Left colon (tissue), 2 donors: ENCODE data around the gene PDE3B. TPM values are rescaled to one million over a fixed set of nuclear protein-coding genes. Genes with fewer than 3 reads are reported as not detected.
A peak's percentile ranks its signal among the peaks of the same experiment; 100 is the strongest.

Experiments
- ATAC-seq: fragments of 200-7000 bp; cut with Tn5 transposase; one replicate; pipeline ENCODE4 v1.9.1; 2020; ENCODE audit warnings: mild to moderate bottlenecking, moderate library complexity
- DNase-seq, 2 donors: peaks; one replicate each; pipeline ENCODE4 v3.0.0-alpha.2; 2020
- intact Hi-C, 2 donors: fragments of 100-400 bp; cut with DNase I in 1 of 2; cut with micrococcal nuclease in 1 of 2; formaldehyde crosslinking; loops; one replicate each; pipeline versions ENCODE4 v1.11.2 to v1.14.0; 2022; cut with DNase I, micrococcal nuclease
- total RNA-seq, 2 donors: library from RNA; stranded (reverse); fragmentation: NEBNext Ultra II Directional; extraction: Animal tissue kit (Norgen Biotek cat#: 25700); gene quantifications; one replicate each; pipeline ENCODE4 v1.2.1, GENCODE V29; 2021
- donor health status: DM: no; HTN: no; CAD: no.
- donor health status: DM: yes; HTN: yes; CAD: no.

PDE3B gene
- total RNA-seq, 2 donors from 2014 or later: 23.9 to 32.9 TPM

- DNase-seq (peak; percentile 87 to 91), ATAC-seq (peak; percentile 74)
- intact Hi-C loops: no loop called here
Observed at GRCh38 chr11:14891143-14892035, 247.8 kb downstream of the PDE3B start.

- DNase-seq (peak; percentile 96 to 99), ATAC-seq (peak; percentile 93)
- intact Hi-C loops: no loop called here
Observed at GRCh38 chr11:14892036-14892556, 248.5 kb downstream of the PDE3B start, which contains the start of gene CYP2R1. TSS of gene CYP2R1 (minus strand) at chr11:14892231. CDS start at chr11:14892205, 26 bp downstream.

- DNase-seq (no peak), ATAC-seq (no peak)
- intact Hi-C loops: no loop called here
Observed at GRCh38 chr11:14892577-14892976, 249.0 kb downstream of the PDE3B start.

- intact Hi-C loops: no loop called here
- no peak for ATAC-seq
- peak; percentile 14 to 41 for DNase-seq
Observed at GRCh38 chr11:14894657-14895598, 251.3 kb downstream of the PDE3B start.

GRCh38 chr11:14898355-14898754, 254.8 kb downstream of the PDE3B start:
- intact Hi-C loops: no loop called here
- ATAC-seq: no peak
- DNase-seq: no peak

- DNase-seq (no peak), ATAC-seq (peak; percentile 82)
- intact Hi-C loops: no loop called here
Observed at GRCh38 chr11:14898906-14899305, 255.3 kb downstream of the PDE3B start.

GRCh38 chr11:14902650-14903350, 259.2 kb downstream of the PDE3B start:
- DNase-seq (no peak), ATAC-seq (no peak)
- intact Hi-C loops: loop anchor here (5.0 to 10.0 kb wide), 4 partner anchors 172 to 375 kb away; partner anchors contain the start of genes CALCB (in 1 of the 2) and PDE3B (in 1 of the 2)

- intact Hi-C loops: loop anchor here (5.0 to 10.0 kb wide), 6 partner anchors 112 to 377 kb away; partner anchors contain the start of genes CALCB (in 2 of the 2) and PDE3B (in 1 of the 2)
- ATAC-seq (peak; percentile 40), DNase-seq (peak; percentile 73 to 88)
Observed at GRCh38 chr11:14904745-14905103, 261.1 kb downstream of the PDE3B start.

- intact Hi-C loops: loop anchor here (5.0 to 10.0 kb wide), 5 partner anchors 113 to 299 kb away; partner anchors contain the start of genes CALCB (in 2 of the 2) and PDE3B (in 1 of the 2)
- ATAC-seq: peak; percentile 28
Observed at GRCh38 chr11:14905104-14906033, 261.8 kb downstream of the PDE3B start.

GRCh38 chr11:14906578-14906977, 263.0 kb downstream of the PDE3B start:
- ATAC-seq: no peak
- intact Hi-C loops: loop anchor here (5.0 to 10.0 kb wide), 5 partner anchors 114 to 298 kb away; partner anchors contain the start of genes CALCB (in 2 of the 2) and PDE3B (in 1 of the 2)
- no peak for DNase-seq

More at GRCh38 chr11:14905104-14906033, 261.8 kb downstream of the PDE3B start:
- peak; percentile 60 to 62 for DNase-seq

GRCh38 chr11:14906993-14907392, 263.4 kb downstream of the PDE3B start:
- intact Hi-C loops: loop anchor here (5.0 to 10.0 kb wide), 5 partner anchors 115 to 298 kb away; partner anchors contain the start of genes CALCB (in 2 of the 2) and PDE3B (in 1 of the 2)
- ATAC-seq: no peak
- no peak for DNase-seq

- ATAC-seq (peak; percentile 90), DNase-seq (peak; percentile 71 to 93)
- intact Hi-C loops: loop anchor here (5.0 to 10.0 kb wide), 5 partner anchors 115 to 297 kb away; partner anchors contain the start of genes CALCB (in 2 of the 2) and PDE3B (in 1 of the 2)
Observed at GRCh38 chr11:14907411-14908213, 264.0 kb downstream of the PDE3B start.

GRCh38 chr11:14908214-14908880, 264.7 kb downstream of the PDE3B start:
- DNase-seq: peak in 1 of 2 donors; percentile 38
- peak; percentile 80 for ATAC-seq
- intact Hi-C loops: loop anchor here (5.0 to 10.0 kb wide), 5 partner anchors 116 to 296 kb away; partner anchors contain the start of genes CALCB (in 2 of the 2) and PDE3B (in 1 of the 2)

GRCh38 chr11:14914536-14914935, 270.9 kb downstream of the PDE3B start:
- no peak for ATAC-seq
- intact Hi-C loops: no loop called here
- no peak for DNase-seq

GRCh38 chr11:14916403-14916802, 272.8 kb downstream of the PDE3B start:
- DNase-seq (no peak), ATAC-seq (no peak)
- intact Hi-C loops: no loop called here
